ENCODE results near the gene ARHGEF28.

The ARHGEF28 gene

GRCh38 chr5:73917433-73917832 lies 291.4 kb downstream of the ARHGEF28 start:
- DNase-seq (ENCODE audit: insufficient read length, low spot score), result no peak

GRCh38 chr5:73917891-73918290 lies 291.9 kb downstream of the ARHGEF28 start:
- no peak for TF ChIP-seq CTCF (IDR thresholded peaks at IDR 0.05; ENCODE audit: insufficient read depth, missing control alignments)
- no peak for FAIRE-seq
- DNase-seq (ENCODE audit: insufficient read length, low spot score), result no peak

More at GRCh38 chr5:73917433-73917832, 291.4 kb downstream of the ARHGEF28 start:
- no peak for FAIRE-seq
- TF ChIP-seq CTCF (IDR thresholded peaks at IDR 0.05; ENCODE audit: insufficient read depth, missing control alignments), result no peak

GRCh38 chr5:73918791-73919221 lies 292.8 kb downstream of the ARHGEF28 start:
- FAIRE-seq (no peak), DNase-seq (ENCODE audit: insufficient read length, low spot score) (no peak)
- TF ChIP-seq CTCF (IDR thresholded peaks at IDR 0.05; ENCODE audit: insufficient read depth, missing control alignments), result no peak

- no peak for FAIRE-seq
Measured at GRCh38 chr5:73921741-73922140, 295.7 kb downstream of the ARHGEF28 start.

GRCh38 chr5:73922224-73922623 lies 296.2 kb downstream of the ARHGEF28 start:
- no peak for TF ChIP-seq CTCF (IDR thresholded peaks at IDR 0.05; ENCODE audit: insufficient read depth, missing control alignments)
- FAIRE-seq (no peak), DNase-seq (ENCODE audit: insufficient read length, low spot score) (no peak)

More at GRCh38 chr5:73921741-73922140, 295.7 kb downstream of the ARHGEF28 start:
- TF ChIP-seq CTCF (IDR thresholded peaks at IDR 0.05; ENCODE audit: insufficient read depth, missing control alignments), result no peak
- DNase-seq (ENCODE audit: insufficient read length, low spot score), result no peak

- FAIRE-seq, result no peak
- no peak for TF ChIP-seq CTCF (IDR thresholded peaks at IDR 0.05; ENCODE audit: insufficient read depth, missing control alignments)
- no peak for DNase-seq (ENCODE audit: insufficient read length, low spot score)
Measured at GRCh38 chr5:73922875-73923557, 297.0 kb downstream of the ARHGEF28 start.

GRCh38 chr5:73928476-73929070 lies 302.6 kb downstream of the ARHGEF28 start:
- FAIRE-seq, result no peak
- DNase-seq (ENCODE audit: insufficient read length, low spot score), result no peak
- TF ChIP-seq CTCF (IDR thresholded peaks at IDR 0.05; ENCODE audit: insufficient read depth, missing control alignments), result no peak

Data from D721Med (cell line).